GM12891 (cell line): ENCODE results near the gene IER5.

Source experiments
- POLR2A ChIP-seq: IDR thresholded peaks from 2 replicates; pipeline ENCODE4 v1.6.1; 2011; ENCODE audit warnings: low read depth, low read length, control low read depth
- POLR2AphosphoS5 ChIP-seq: IDR thresholded peaks from 2 replicates; pipeline ENCODE4 v1.6.1; 2011; ENCODE audit warnings: low read depth, low read length, control low read depth
- POU2F2 ChIP-seq: IDR thresholded peaks from 2 replicates; pipeline ENCODE4 v1.6.1; 2011; ENCODE audit warnings: low read depth, mild to moderate bottlenecking, control low read depth, low read length, moderate library complexity
- SPI1 ChIP-seq: IDR thresholded peaks from 2 replicates; pipeline ENCODE4 v1.6.1; 2011; ENCODE audit warnings: low read depth, low read length, control low read depth
- TAF1 ChIP-seq: IDR thresholded peaks from 2 replicates; pipeline ENCODE4 v1.6.1; 2011; ENCODE audit warnings: low read depth, low read length, control low read depth

GRCh38 chr1:181112071-181112929 is 23.8 kb downstream of the IER5 start:
- no peak for TF ChIP-seq POLR2A
- TF ChIP-seq POU2F2: no peak
- TF ChIP-seq TAF1: no peak
- no peak for TF ChIP-seq POLR2AphosphoS5
- TF ChIP-seq SPI1: no peak
